Naive thymus-derived CD4-positive, alpha-beta T cell (primary cell): ENCODE data around the gene APOL4. TPM values are rescaled to one million over a fixed set of nuclear protein-coding genes. Genes with fewer than 3 reads are reported as not detected.
"Not testable (repeated sequence)": the region's sequence is repeated elsewhere in the genome, so short reads cannot be mapped to it uniquely, and the experiment has no call there.

Source experiments
- ATAC-seq: fragments of 150-1000 bp; cut with Tn5 transposase; 2 replicates; pipeline ENCODE4 v1.10.0; 2021; ENCODE audit warnings: mild to moderate bottlenecking, moderate library complexity
- CTCF ChIA-PET: fragments of 350-600 bp; sonication (Branson Sonifier 250); formaldehyde crosslinking; loops from one replicate; lab custom pipeline; 2021; ENCODE audit warnings: antibody characterized with exemption; lab: Charles Lee
- POLR2A ChIA-PET: fragments of 350-600 bp; sonication (Branson Sonifier 250); formaldehyde crosslinking; loops from one replicate; lab custom pipeline; 2021; ENCODE audit warnings: antibody characterized with exemption, inconsistent platforms; lab: Charles Lee
- DNase-seq, 9 donors: peaks; one replicate each; pipeline versions ENCODE4 v3.0.0 to v3.0.0-alpha.2; 2020 to 2022; ENCODE audit warnings: mixed read lengths in 1 of 9
- H3K27ac ChIP-seq: one replicate; pipeline ENCODE4 v1.7.0; 2013; ENCODE audit warnings: mild to moderate bottlenecking, low read depth, low read length, moderate library complexity
- H3K27me3 ChIP-seq, 2 donors: one replicate each; pipeline ENCODE4 v1.7.0; 2013; ENCODE audit warnings: low read length in 2 of 2, mild to moderate bottlenecking in 2 of 2, moderate library complexity in 2 of 2; ENCODE audit not compliant: control insufficient read depth in 2 of 2, insufficient read depth in 2 of 2
- H3K36me3 ChIP-seq, 3 experiments: 1 replicate in 2 of 3; 2 replicates in 1 of 3; pipeline ENCODE4 v1.7.0; 2013; ENCODE audit warnings: low read length in 3 of 3, mild to moderate bottlenecking in 3 of 3, moderate library complexity in 1 of 3; ENCODE audit not compliant: insufficient read depth in 3 of 3, control insufficient read depth in 2 of 3
- H3K4me1 ChIP-seq, 2 donors: one replicate each; pipeline ENCODE4 v1.7.0; 2013; ENCODE audit warnings: low read length in 2 of 2, mild to moderate bottlenecking in 2 of 2, moderate library complexity in 1 of 2; ENCODE audit not compliant: control insufficient read depth in 2 of 2, insufficient read depth in 2 of 2
- H3K4me3 ChIP-seq: 2 replicates; pipeline ENCODE4 v1.7.0; 2013; ENCODE audit warnings: mild to moderate bottlenecking, low read length
- H3K9me3 ChIP-seq, 3 experiments: 1 replicate in 2 of 3; 2 replicates in 1 of 3; pipeline ENCODE4 v1.7.0; 2013; ENCODE audit warnings: low read length in 3 of 3; ENCODE audit not compliant: control insufficient read depth in 2 of 3
- H3K27ac Mint-ChIP-seq, 9 donors: one replicate each; pipeline ENCODE4 v1.8.0; 2020 to 2022; ENCODE audit warnings: mixed read lengths in 9 of 9, mild to moderate bottlenecking in 8 of 9, moderate library complexity in 5 of 9, inconsistent platforms in 2 of 9
- H3K27me3 Mint-ChIP-seq, 5 donors: one replicate each; pipeline ENCODE4 v1.8.0; 2021 to 2022; ENCODE audit warnings: mixed read lengths in 5 of 5, mild to moderate bottlenecking in 1 of 5
- H3K36me3 Mint-ChIP-seq, 5 donors: one replicate each; pipeline ENCODE4 v1.8.0; 2020 to 2022; ENCODE audit warnings: mixed read lengths in 5 of 5, mild to moderate bottlenecking in 3 of 5, inconsistent platforms in 1 of 5
- H3K4me1 Mint-ChIP-seq, 7 donors: one replicate each; pipeline ENCODE4 v1.8.0; 2020 to 2022; ENCODE audit warnings: mixed read lengths in 7 of 7, mild to moderate bottlenecking in 3 of 7, inconsistent platforms in 1 of 7
- H3K4me3 Mint-ChIP-seq, 10 donors: one replicate each; pipeline ENCODE4 v1.8.0; 2020 to 2022; ENCODE audit warnings: mild to moderate bottlenecking in 10 of 10, mixed read lengths in 10 of 10, moderate library complexity in 6 of 10, inconsistent platforms in 2 of 10
- H3K9me3 Mint-ChIP-seq, 11 donors: one replicate each; pipeline ENCODE4 v1.8.0; 2020 to 2022; ENCODE audit warnings: mixed read lengths in 11 of 11, mild to moderate bottlenecking in 4 of 11, inconsistent platforms in 1 of 11, moderate library complexity in 1 of 11
- intact Hi-C, 2 donors: fragments of 100-400 bp; cut with micrococcal nuclease; formaldehyde crosslinking; loops; one replicate each; pipeline ENCODE4 v1.15.1; 2023
- polyA plus RNA-seq, 2 donors: library from polyadenylated mRNA; unstranded; fragments of 300-500 nt; fragmentation: Illumina TruSeq; gene quantifications; one replicate each; pipeline ENCODE4 v1.2.3, GENCODE V29; 2021
- total RNA-seq, 6 experiments: library from RNA in 5 of 6; stranded (reverse) in 5 of 6; gene quantifications; 1 replicate in 5 of 6; 2 replicates in 1 of 6; pipeline ENCODE4 v1.2.3 and lab custom pipeline; 2021 to 2026

APOL4 gene
- total and polyA plus RNA-seq, 7 experiments from 2014 or later: 1.2 TPM; not detected in 6

- peaks cover 19 to 78% (median 25%) of the 10 kb centered on the region in 3 experiments for H3K36me3 ChIP-seq
- no peak for ATAC-seq
- H3K27me3 Mint-ChIP-seq: no peaks in the 10 kb centered on the region
- ChIA-PET CTCF (no interaction called here), POLR2A (no interaction called here)
- H3K27ac Mint-ChIP-seq: peak overlapping the region in 2 of 9 donors; percentile 1 to 69
- H3K27me3 ChIP-seq: no peaks in the 10 kb centered on the region
- H3K9me3 Mint-ChIP-seq: peaks cover 0 to 6% (median 2%) of the 10 kb centered on the region in 11 donors
- intact Hi-C loops: no loop called here
- no peak overlapping the region for H3K4me3 ChIP-seq
- no peak for DNase-seq
- H3K36me3 Mint-ChIP-seq: peaks cover 27 to 73% (median 49%) of the 10 kb centered on the region in 5 donors
- no peak overlapping the region for H3K4me3 Mint-ChIP-seq
- H3K4me1 Mint-ChIP-seq: peaks cover 38 to 54% (median 46%) of the 10 kb centered on the region in 7 donors
- peaks cover 18 to 26% of the 10 kb centered on the region in 2 donors for H3K4me1 ChIP-seq
- no peak overlapping the region for H3K27ac ChIP-seq
- H3K9me3 ChIP-seq: no peaks in the 10 kb centered on the region
Observed at GRCh38 chr22:36233796-36234195, 32.2 kb upstream of the APOL4 start.

- H3K9me3 Mint-ChIP-seq: peaks cover 0 to 6% (median 2%) of the 10 kb centered on the region in 11 donors
- DNase-seq (no peak), ATAC-seq (peak; percentile 24)
- Histone ChIP-seq H3K4me1 (peaks cover 14 to 26% of the 10 kb centered on the region in 2 donors), H3K36me3 (peaks cover 19 to 85% (median 25%) of the 10 kb centered on the region in 3 experiments), H3K4me3 (no peak overlapping the region), H3K9me3 (no peaks in the 10 kb centered on the region), H3K27me3 (no peaks in the 10 kb centered on the region), H3K27ac (no peak overlapping the region)
- POLR2A ChIA-PET: no interaction called here
- H3K27ac Mint-ChIP-seq: peak overlapping the region in 2 of 9 donors; percentile 49 to 69
- intact Hi-C loops: no loop called here
- peaks cover 32 to 77% (median 49%) of the 10 kb centered on the region in 5 donors for H3K36me3 Mint-ChIP-seq
- H3K27me3 Mint-ChIP-seq: no peaks in the 10 kb centered on the region
- CTCF ChIA-PET: no interaction called here
- peaks cover 31 to 49% (median 40%) of the 10 kb centered on the region in 7 donors for H3K4me1 Mint-ChIP-seq
- no peak overlapping the region for H3K4me3 Mint-ChIP-seq
Observed at GRCh38 chr22:36232715-36233401, 31.2 kb upstream of the APOL4 start.

GRCh38 chr22:36231051-36231450 lies 29.4 kb upstream of the APOL4 start:
- DNase-seq, H3K9me3 Mint-ChIP-seq, H3K4me3 Mint-ChIP-seq, H3K27me3 ChIP-seq, intact Hi-C loops, H3K27ac ChIP-seq, CTCF ChIA-PET, POLR2A ChIA-PET, H3K4me3 ChIP-seq, H3K27me3 Mint-ChIP-seq, H3K9me3 ChIP-seq, ATAC-seq: not testable (repeated sequence)
- Mint-ChIP-seq H3K27ac (peak overlapping the region in 2 of 9 donors; percentile 5 to 28), H3K36me3 (peaks cover 29 to 84% (median 41%) of the 10 kb centered on the region in 5 donors), H3K4me1 (peaks cover 16 to 39% (median 22%) of the 10 kb centered on the region in 7 donors)
- peaks cover 0 to 12% of the 10 kb centered on the region in 2 donors for H3K4me1 ChIP-seq
- H3K36me3 ChIP-seq: peaks cover 19 to 80% (median 25%) of the 10 kb centered on the region in 3 experiments

- ATAC-seq, H3K27me3 Mint-ChIP-seq, DNase-seq, H3K9me3 Mint-ChIP-seq, CTCF ChIA-PET, H3K4me3 Mint-ChIP-seq, intact Hi-C loops, H3K4me3 ChIP-seq, H3K27ac ChIP-seq, H3K27me3 ChIP-seq, H3K9me3 ChIP-seq, POLR2A ChIA-PET, H3K4me1 ChIP-seq: not testable (repeated sequence)
- H3K36me3 ChIP-seq: peaks cover 19 to 70% (median 25%) of the 10 kb centered on the region in 3 experiments
- peaks cover 17 to 70% (median 27%) of the 10 kb centered on the region in 5 donors for H3K36me3 Mint-ChIP-seq
- peak overlapping the region in 1 of 9 donors; percentile 32 for H3K27ac Mint-ChIP-seq
- H3K4me1 Mint-ChIP-seq: peaks cover 4 to 27% (median 8%) of the 10 kb centered on the region in 7 donors
Observed at GRCh38 chr22:36229649-36230048, 28.0 kb upstream of the APOL4 start.

- Histone ChIP-seq H3K4me3 (no peak overlapping the region), H3K27ac (no peak overlapping the region), H3K27me3 (no peaks in the 10 kb centered on the region), H3K9me3 (no peaks in the 10 kb centered on the region), H3K36me3 (peaks cover 19 to 66% (median 25%) of the 10 kb centered on the region in 3 experiments), H3K4me1 (no peaks in the 10 kb centered on the region)
- ChIA-PET CTCF (no interaction called here), POLR2A (no interaction called here)
- peaks cover 13 to 65% (median 23%) of the 10 kb centered on the region in 5 donors for H3K36me3 Mint-ChIP-seq
- no peak for DNase-seq
- no peak for ATAC-seq
- no peak overlapping the region for H3K4me3 Mint-ChIP-seq
- no peaks in the 10 kb centered on the region for H3K9me3 Mint-ChIP-seq
- H3K27me3 Mint-ChIP-seq: no peaks in the 10 kb centered on the region
- H3K4me1 Mint-ChIP-seq: peaks cover 0 to 20% (median 2%) of the 10 kb centered on the region in 7 donors
- intact Hi-C loops: no loop called here
- peak overlapping the region in 1 of 9 donors; percentile 17 for H3K27ac Mint-ChIP-seq
Observed at GRCh38 chr22:36228944-36229343, 27.3 kb upstream of the APOL4 start.

DNA sequence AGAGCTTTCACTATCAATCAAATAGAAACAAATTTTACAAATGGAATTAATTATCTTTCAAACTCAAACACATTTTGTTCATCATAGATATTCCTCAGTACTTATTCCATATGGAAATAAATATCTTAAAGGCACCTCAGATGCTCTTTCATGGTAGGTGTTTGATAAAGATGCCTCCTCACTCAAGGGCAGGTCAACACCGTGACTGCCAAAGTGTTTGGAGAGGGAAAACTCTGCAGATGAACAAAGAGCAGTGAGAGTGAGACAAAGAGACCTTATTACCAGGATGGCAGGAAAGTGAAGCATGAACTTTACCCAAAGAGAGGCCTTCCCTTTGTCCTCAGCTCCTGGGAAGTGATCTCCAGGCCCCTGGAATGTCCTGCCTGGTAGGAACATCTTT lies 26.8 kb upstream of the APOL4 start:
- H3K4me1 ChIP-seq, H3K27ac ChIP-seq, H3K27ac Mint-ChIP-seq, H3K9me3 Mint-ChIP-seq, ATAC-seq, H3K4me3 Mint-ChIP-seq, H3K4me3 ChIP-seq, CTCF ChIA-PET, intact Hi-C loops, DNase-seq, H3K27me3 Mint-ChIP-seq, H3K9me3 ChIP-seq, H3K27me3 ChIP-seq: not testable (repeated sequence)
- peaks cover 0 to 15% (median 0%) of the 10 kb centered on the region in 7 donors for H3K4me1 Mint-ChIP-seq
- H3K36me3 Mint-ChIP-seq: peaks cover 13 to 60% (median 17%) of the 10 kb centered on the region in 5 donors
- peaks cover 19 to 60% (median 21%) of the 10 kb centered on the region in 3 experiments for H3K36me3 ChIP-seq
- POLR2A ChIA-PET: interaction anchor here (1.0 kb wide), 1 partner anchor 10 kb away, joined by 3 read pairs; no protein-coding TSS in a partner anchor
